Duodenal mucosa (tissue), 2 donors: Measurements from ENCODE around the gene CHAC1.

ENCODE experiments used
- H3K27ac ChIP-seq: one replicate; pipeline ENCODE4 v1.7.0; 2013; ENCODE audit warnings: low read depth, low read length
- H3K27me3 ChIP-seq, 2 donors: one replicate each; pipeline ENCODE4 v1.7.0; 2013; ENCODE audit warnings: low read length in 2 of 2, control low read depth in 1 of 2; ENCODE audit not compliant: insufficient read depth in 2 of 2, control insufficient read depth in 1 of 2
- H3K36me3 ChIP-seq, 2 donors: one replicate each; pipeline ENCODE4 v1.7.0; 2013; ENCODE audit warnings: low read length in 2 of 2, control low read depth in 1 of 2; ENCODE audit not compliant: insufficient read depth in 2 of 2, control insufficient read depth in 1 of 2
- H3K4me1 ChIP-seq, 2 donors: one replicate each; pipeline ENCODE4 v1.7.0; 2013; ENCODE audit warnings: low read length in 2 of 2, control low read depth in 1 of 2; ENCODE audit not compliant: insufficient read depth in 2 of 2, control insufficient read depth in 1 of 2
- H3K4me3 ChIP-seq, 2 donors: one replicate each; pipeline ENCODE4 v1.7.0; 2013; ENCODE audit warnings: low read length in 2 of 2, low read depth in 1 of 2
- H3K9ac ChIP-seq, 2 donors: one replicate each; pipeline ENCODE4 v1.7.0; 2013; ENCODE audit warnings: low read length in 2 of 2, low read depth in 1 of 2
- H3K9me3 ChIP-seq, 2 donors: one replicate each; pipeline ENCODE4 v1.7.0; 2013; ENCODE audit warnings: low read length in 2 of 2, control low read depth in 1 of 2; ENCODE audit not compliant: control insufficient read depth in 1 of 2

Gene CHAC1

DNA sequence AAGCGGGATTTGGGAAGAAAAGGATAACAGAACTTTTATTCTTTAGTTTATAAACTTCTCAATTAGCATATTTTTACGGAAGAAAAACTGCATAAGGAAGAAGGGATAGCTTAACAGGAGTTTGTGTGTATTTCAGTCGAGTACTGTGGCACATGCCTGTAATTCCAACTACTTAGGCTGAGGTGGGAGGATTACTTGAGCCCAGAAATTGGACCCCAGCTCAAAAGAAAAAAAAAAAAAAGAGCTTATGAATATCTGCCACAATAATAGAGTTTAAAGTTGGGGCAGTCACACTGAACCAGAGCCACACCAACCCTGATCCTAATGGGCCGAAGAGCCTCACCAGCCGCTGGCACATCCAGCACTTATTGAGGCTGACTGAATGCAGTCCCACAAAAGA lies 31.1 kb downstream of the CHAC1 start:
- no peak overlapping the region for H3K4me3 ChIP-seq
- no peaks in the 10 kb centered on the region for H3K27me3 ChIP-seq
- no peaks in the 10 kb centered on the region for H3K4me1 ChIP-seq
- H3K27ac ChIP-seq, result no peak overlapping the region
- H3K9ac ChIP-seq, result no peak overlapping the region
- peaks cover 61 to 86% of the 10 kb centered on the region in 2 donors for H3K36me3 ChIP-seq
- H3K9me3 ChIP-seq, result no peaks in the 10 kb centered on the region

DNA sequence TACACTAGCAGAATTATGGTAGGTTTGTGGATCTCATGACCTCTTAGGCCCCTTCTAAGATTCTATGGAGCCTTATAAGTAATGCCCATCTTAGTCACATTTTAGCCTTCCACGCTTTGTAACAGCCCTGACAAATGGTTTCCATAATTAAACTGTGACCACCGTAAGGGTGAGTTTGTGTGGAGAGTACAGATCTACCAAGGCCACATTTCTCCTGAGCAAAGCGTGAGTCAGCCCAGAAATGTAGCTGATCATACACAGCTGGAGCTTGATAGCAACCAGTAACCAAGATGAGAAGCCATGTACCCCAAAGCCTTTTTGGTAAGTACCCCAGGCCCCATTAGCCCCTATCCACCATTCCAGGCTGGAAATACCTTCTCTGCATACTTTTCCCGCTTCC lies 31.7 kb downstream of the CHAC1 start:
- Histone ChIP-seq H3K4me1 (no peaks in the 10 kb centered on the region), H3K36me3 (peaks cover 55 to 80% of the 10 kb centered on the region in 2 donors), H3K9ac (no peak overlapping the region), H3K27me3 (no peaks in the 10 kb centered on the region), H3K27ac (no peak overlapping the region), H3K4me3 (no peak overlapping the region), H3K9me3 (no peaks in the 10 kb centered on the region)

DNA sequence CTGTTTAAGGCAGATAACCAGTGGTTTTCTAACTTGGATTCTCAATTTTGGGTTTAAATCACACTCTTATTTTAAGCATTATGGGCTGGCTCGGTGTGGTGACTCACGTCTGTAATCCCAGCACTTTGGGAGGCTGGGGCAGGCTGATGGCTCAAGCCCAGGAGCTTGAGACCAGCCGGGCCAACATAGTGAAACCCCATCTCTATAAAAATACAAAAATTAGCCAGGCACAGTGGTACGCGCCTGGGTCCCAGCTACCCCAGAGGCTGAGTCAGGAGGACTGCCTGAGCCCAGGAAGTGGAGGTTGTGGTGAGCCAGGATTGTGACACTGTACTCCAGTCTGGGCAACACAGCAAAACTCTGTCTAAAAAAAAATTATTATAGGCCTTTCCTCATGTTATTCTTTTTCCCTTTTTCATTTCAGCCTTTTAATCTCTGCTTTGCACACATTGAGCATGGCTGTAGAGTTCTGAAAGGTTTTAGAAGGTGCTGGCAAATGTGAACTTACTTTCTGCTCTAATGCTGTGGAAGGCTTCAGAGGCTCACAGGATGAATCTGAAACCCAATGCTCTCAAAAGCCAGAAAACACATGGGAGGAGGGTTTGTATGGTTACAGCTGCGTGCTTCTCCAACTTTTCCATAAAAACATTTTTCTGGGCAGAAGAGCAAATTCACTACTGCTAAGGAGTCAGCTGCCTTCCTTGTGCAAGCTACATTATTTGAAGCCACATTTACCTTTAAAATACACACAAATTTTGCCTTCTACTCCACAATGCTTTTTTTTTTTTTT lies 32.5 kb downstream of the CHAC1 start:
- Histone ChIP-seq H3K27ac (no peak overlapping the region), H3K4me1 (no peaks in the 10 kb centered on the region), H3K4me3 (no peak overlapping the region), H3K27me3 (no peaks in the 10 kb centered on the region), H3K36me3 (peaks cover 53 to 74% of the 10 kb centered on the region in 2 donors), H3K9me3 (no peaks in the 10 kb centered on the region), H3K9ac (no peak overlapping the region)

DNA sequence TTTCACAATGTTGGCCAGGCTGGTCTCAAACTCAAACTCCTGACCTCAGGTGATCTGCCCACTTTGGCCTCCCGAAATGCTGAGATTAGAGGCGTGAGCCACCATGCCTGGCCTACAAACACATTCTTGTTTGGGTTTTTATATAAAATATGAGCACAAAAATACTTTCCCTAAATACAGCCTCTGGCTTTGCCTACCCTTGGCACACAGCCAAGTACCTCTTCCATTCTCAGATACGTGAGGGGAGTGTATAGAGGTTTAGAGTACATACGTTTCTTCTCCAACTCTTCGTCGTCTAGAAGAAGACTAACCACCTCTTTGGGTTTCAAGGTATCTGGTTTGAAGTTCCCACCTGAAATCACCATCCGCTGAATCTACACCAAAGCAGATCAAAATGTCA lies 33.5 kb downstream of the CHAC1 start:
- H3K27ac ChIP-seq, result no peak overlapping the region
- no peaks in the 10 kb centered on the region for H3K4me1 ChIP-seq
- H3K4me3 ChIP-seq, result no peak overlapping the region
- H3K9ac ChIP-seq, result no peak overlapping the region
- peaks cover 50 to 71% of the 10 kb centered on the region in 2 donors for H3K36me3 ChIP-seq
- H3K9me3 ChIP-seq, result no peaks in the 10 kb centered on the region
- H3K27me3 ChIP-seq, result no peaks in the 10 kb centered on the region

DNA sequence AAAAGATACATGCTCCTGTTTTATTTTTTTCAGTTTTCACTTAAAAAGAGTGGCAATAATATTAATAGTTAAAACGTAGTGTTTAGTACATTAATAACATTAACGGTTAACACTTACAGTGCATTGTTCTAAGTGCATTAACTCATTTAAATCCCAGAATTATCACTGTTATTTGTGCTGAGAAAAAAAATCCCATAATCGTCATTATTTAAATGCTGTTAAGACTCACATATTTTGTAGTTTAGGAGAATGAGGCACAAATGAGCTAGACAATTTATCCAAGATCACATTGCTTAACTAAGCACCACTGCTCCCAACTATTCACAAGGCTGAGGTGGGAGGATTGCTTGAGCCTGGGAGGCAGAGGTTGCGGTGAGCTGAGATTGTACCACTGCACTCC lies 34.9 kb downstream of the CHAC1 start:
- no peak overlapping the region for H3K4me3 ChIP-seq
- H3K36me3 ChIP-seq, result peaks cover 39 to 58% of the 10 kb centered on the region in 2 donors
- H3K9me3 ChIP-seq, result no peaks in the 10 kb centered on the region
- H3K27ac ChIP-seq, result no peak overlapping the region
- H3K9ac ChIP-seq, result no peak overlapping the region
- no peaks in the 10 kb centered on the region for H3K27me3 ChIP-seq
- H3K4me1 ChIP-seq, result peaks cover 0 to 10% of the 10 kb centered on the region in 2 donors

DNA sequence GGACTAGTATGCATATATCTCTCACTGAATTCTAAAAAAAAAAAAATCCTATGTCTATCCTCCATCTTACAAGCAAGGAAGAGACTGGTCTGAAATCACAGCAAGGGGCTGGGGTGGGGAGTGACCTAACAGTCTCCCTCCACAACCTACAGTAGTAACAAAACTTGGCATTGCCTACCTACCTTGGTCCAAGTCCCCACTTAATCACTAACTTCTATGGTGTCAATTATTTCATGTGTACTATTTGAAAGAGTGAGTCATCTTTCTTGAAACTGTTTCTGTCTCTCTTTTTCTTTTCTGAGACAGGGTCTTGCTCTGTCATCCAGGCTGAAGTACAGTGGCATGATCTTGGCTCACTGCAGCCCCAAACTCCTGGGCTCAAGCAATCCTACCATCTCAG lies 36.8 kb downstream of the CHAC1 start:
- Histone ChIP-seq H3K27ac (no peak overlapping the region), H3K27me3 (no peaks in the 10 kb centered on the region), H3K9ac (no peak overlapping the region), H3K4me1 (peaks cover 3 to 18% of the 10 kb centered on the region in 2 donors), H3K4me3 (no peak overlapping the region), H3K9me3 (no peaks in the 10 kb centered on the region), H3K36me3 (peaks cover 20 to 42% of the 10 kb centered on the region in 2 donors)

DNA sequence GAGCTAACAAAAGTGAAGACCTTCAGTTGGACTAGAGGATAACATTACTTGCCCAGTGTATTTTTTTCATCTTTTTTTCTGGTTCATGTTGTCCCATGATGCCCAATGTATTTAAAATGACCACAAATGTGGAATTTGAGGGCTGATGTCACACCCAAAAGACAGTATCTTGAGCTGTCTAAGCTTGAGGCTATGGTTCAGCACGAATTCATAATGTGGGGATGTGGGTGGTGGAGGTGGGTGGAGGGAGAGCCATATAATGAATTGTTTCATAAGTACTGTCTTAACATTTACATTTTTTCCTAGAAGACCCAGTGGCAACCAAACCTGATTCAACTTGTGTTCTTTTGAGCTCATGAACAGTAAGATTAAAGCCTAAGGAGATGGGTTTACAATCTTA lies 37.5 kb downstream of the CHAC1 start:
- H3K9ac ChIP-seq, result no peak overlapping the region
- H3K4me3 ChIP-seq, result no peak overlapping the region
- H3K36me3 ChIP-seq, result peaks cover 17 to 42% of the 10 kb centered on the region in 2 donors
- H3K27me3 ChIP-seq, result no peaks in the 10 kb centered on the region
- no peak overlapping the region for H3K27ac ChIP-seq
- H3K4me1 ChIP-seq, result peaks cover 3 to 18% of the 10 kb centered on the region in 2 donors
- H3K9me3 ChIP-seq, result no peaks in the 10 kb centered on the region

DNA sequence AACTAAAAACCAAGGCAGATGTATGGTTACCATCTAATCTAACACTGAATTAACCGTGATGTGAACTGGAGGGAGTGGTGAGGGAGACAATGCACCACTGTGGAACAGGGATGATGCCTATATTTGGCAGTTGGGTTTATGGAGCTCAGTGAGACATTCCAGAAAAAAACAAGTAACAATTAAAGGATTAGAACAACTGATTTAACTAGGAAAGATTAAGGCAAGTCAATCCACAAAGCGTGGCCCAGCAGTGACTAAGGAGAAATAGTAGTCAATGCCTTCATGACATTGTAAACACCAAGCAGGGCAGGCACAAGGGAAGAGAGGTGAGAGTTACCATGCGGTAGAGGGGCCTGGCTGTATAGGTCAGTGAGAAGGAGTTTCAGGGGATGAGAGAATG lies 38.1 kb downstream of the CHAC1 start:
- Histone ChIP-seq H3K4me3 (no peak overlapping the region), H3K9me3 (no peaks in the 10 kb centered on the region)

DNA sequence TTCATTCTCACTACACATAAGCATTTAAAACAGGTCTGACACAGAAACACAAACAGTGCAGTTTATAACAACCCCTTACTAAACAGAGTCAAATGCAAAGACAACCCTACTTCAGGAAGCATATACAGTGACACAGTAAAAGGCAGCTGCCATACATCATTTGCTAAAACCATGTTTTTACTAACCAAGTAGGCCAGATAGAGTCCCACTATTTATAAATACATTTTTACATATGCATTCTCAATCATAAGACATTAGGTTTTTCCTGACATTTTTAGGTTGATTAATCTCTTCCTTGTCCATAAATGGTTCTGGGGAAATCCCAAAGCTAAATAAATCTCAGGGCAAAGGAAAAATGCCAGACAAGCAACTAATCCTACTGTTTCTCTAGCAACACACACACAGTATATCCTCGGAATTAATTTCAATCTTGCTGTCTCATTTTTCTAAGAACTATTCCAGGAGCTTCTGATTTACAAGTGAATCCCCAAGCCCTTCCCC lies 39.0 kb downstream of the CHAC1 start:
- Histone ChIP-seq H3K27ac (no peak overlapping the region), H3K4me3 (no peak overlapping the region), H3K36me3 (peaks cover 20 to 40% of the 10 kb centered on the region in 2 donors), H3K9me3 (no peaks in the 10 kb centered on the region), H3K4me1 (peaks cover 3 to 18% of the 10 kb centered on the region in 2 donors), H3K9ac (no peak overlapping the region), H3K27me3 (no peaks in the 10 kb centered on the region)

More for the DNA sequence above, 38.1 kb downstream of the CHAC1 start:
- H3K27ac ChIP-seq, result no peak overlapping the region
- H3K9ac ChIP-seq, result no peak overlapping the region
- peaks cover 17 to 40% of the 10 kb centered on the region in 2 donors for H3K36me3 ChIP-seq
- H3K4me1 ChIP-seq, result peaks cover 3 to 18% of the 10 kb centered on the region in 2 donors
- H3K27me3 ChIP-seq, result no peaks in the 10 kb centered on the region

DNA sequence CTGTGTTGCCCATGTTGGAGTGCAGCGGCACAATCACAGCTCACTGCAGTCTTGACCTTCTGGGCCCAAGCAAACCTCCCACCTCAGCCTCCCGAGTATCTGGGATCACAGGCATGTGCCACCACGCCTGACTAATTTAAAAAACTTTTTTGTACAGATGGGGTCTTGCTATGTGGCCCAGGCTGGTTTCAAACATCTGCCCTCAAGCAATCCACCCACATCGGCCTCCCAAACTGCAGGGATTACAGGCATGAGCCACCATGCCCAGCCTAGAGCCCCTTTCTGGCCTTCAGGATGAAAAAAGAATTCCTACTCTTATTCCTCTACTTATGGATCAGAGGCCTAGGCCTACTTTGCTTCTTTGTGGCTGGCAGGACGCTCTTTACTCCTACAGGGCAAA lies 39.6 kb downstream of the CHAC1 start:
- Histone ChIP-seq H3K36me3 (peaks cover 22 to 39% of the 10 kb centered on the region in 2 donors), H3K4me3 (no peak overlapping the region), H3K9ac (no peak overlapping the region), H3K4me1 (peaks cover 3 to 18% of the 10 kb centered on the region in 2 donors), H3K27ac (no peak overlapping the region), H3K9me3 (no peaks in the 10 kb centered on the region), H3K27me3 (no peaks in the 10 kb centered on the region)
